ENCODE measurements around the gene HAGH.

HAGH gene

GRCh38 chr16:1791943-1792812 is 34.4 kb downstream of the HAGH start:
- H3K4me3 ChIP-seq (ENCODE audit: extremely low read depth, insufficient read depth, low read length, poor library complexity, severe bottlenecking), result no peak overlapping the region
- H3K27ac ChIP-seq (ENCODE audit: low read depth, low read length, severe bottlenecking), result no peak overlapping the region
- no peaks in the 10 kb centered on the region for H3K4me1 ChIP-seq (ENCODE audit: control insufficient read depth, insufficient read depth, low read length, poor library complexity, severe bottlenecking)
- H3K36me3 ChIP-seq (ENCODE audit: control insufficient read depth, insufficient read depth, low read length), result peaks cover 28% of the 10 kb centered on the region
- no peaks in the 10 kb centered on the region for H3K9me3 ChIP-seq (ENCODE audit: control insufficient read depth, low read length)
- WGBS, 2 experiments (ENCODE audit: insufficient coverage in 2 of 2), result 92 to 96% methylated on average over 52 to 59 of the region's 59 CpGs

GRCh38 chr16:1791256-1791942 is 35.2 kb downstream of the HAGH start:
- no peak overlapping the region for H3K27ac ChIP-seq (ENCODE audit: low read depth, low read length, severe bottlenecking)
- peaks cover 35% of the 10 kb centered on the region for H3K36me3 ChIP-seq (ENCODE audit: control insufficient read depth, insufficient read depth, low read length)
- 95 to 96% methylated on average over 44 to 53 of the region's 53 CpGs for WGBS, 2 experiments (ENCODE audit: insufficient coverage in 2 of 2)
- H3K4me1 ChIP-seq (ENCODE audit: control insufficient read depth, insufficient read depth, low read length, poor library complexity, severe bottlenecking), result no peaks in the 10 kb centered on the region
- H3K9me3 ChIP-seq (ENCODE audit: control insufficient read depth, low read length), result no peaks in the 10 kb centered on the region
- H3K4me3 ChIP-seq (ENCODE audit: extremely low read depth, insufficient read depth, low read length, poor library complexity, severe bottlenecking), result no peak overlapping the region

- Histone ChIP-seq H3K9me3 (ENCODE audit: control insufficient read depth, low read length) (no peaks in the 10 kb centered on the region), H3K4me1 (ENCODE audit: control insufficient read depth, insufficient read depth, low read length, poor library complexity, severe bottlenecking) (no peaks in the 10 kb centered on the region), H3K27ac (ENCODE audit: low read depth, low read length, severe bottlenecking) (no peak overlapping the region), H3K36me3 (ENCODE audit: control insufficient read depth, insufficient read depth, low read length) (peaks cover 42% of the 10 kb centered on the region), H3K4me3 (ENCODE audit: extremely low read depth, insufficient read depth, low read length, poor library complexity, severe bottlenecking) (no peak overlapping the region)
- WGBS, 2 experiments (ENCODE audit: insufficient coverage in 2 of 2), result 97 to 99% methylated on average over 36 to 44 of the region's 44 CpGs
Measured at GRCh38 chr16:1790611-1791255, 35.9 kb downstream of the HAGH start.

GRCh38 chr16:1790261-1790610 is 36.4 kb downstream of the HAGH start:
- Histone ChIP-seq H3K9me3 (ENCODE audit: control insufficient read depth, low read length) (no peaks in the 10 kb centered on the region), H3K27ac (ENCODE audit: low read depth, low read length, severe bottlenecking) (no peak overlapping the region), H3K4me1 (ENCODE audit: control insufficient read depth, insufficient read depth, low read length, poor library complexity, severe bottlenecking) (no peaks in the 10 kb centered on the region), H3K36me3 (ENCODE audit: control insufficient read depth, insufficient read depth, low read length) (peaks cover 47% of the 10 kb centered on the region), H3K4me3 (ENCODE audit: extremely low read depth, insufficient read depth, low read length, poor library complexity, severe bottlenecking) (no peak overlapping the region)
- 93 to 96% methylated on average over 12 to 15 of the region's 15 CpGs for WGBS, 2 experiments (ENCODE audit: insufficient coverage in 2 of 2)

GRCh38 chr16:1789643-1790045 is 37.0 kb downstream of the HAGH start:
- Histone ChIP-seq H3K36me3 (ENCODE audit: control insufficient read depth, insufficient read depth, low read length) (peaks cover 49% of the 10 kb centered on the region), H3K4me1 (ENCODE audit: control insufficient read depth, insufficient read depth, low read length, poor library complexity, severe bottlenecking) (no peaks in the 10 kb centered on the region), H3K27ac (ENCODE audit: low read depth, low read length, severe bottlenecking) (no peak overlapping the region), H3K4me3 (ENCODE audit: extremely low read depth, insufficient read depth, low read length, poor library complexity, severe bottlenecking) (no peak overlapping the region), H3K9me3 (ENCODE audit: control insufficient read depth, low read length) (no peaks in the 10 kb centered on the region)
- 92 to 98% methylated on average over 9 to 17 of the region's 25 CpGs for WGBS, 2 experiments (ENCODE audit: insufficient coverage in 2 of 2)

- Histone ChIP-seq H3K27ac (ENCODE audit: low read depth, low read length, severe bottlenecking) (no peak overlapping the region), H3K36me3 (ENCODE audit: control insufficient read depth, insufficient read depth, low read length) (peaks cover 49% of the 10 kb centered on the region), H3K4me3 (ENCODE audit: extremely low read depth, insufficient read depth, low read length, poor library complexity, severe bottlenecking) (no peak overlapping the region), H3K4me1 (ENCODE audit: control insufficient read depth, insufficient read depth, low read length, poor library complexity, severe bottlenecking) (no peaks in the 10 kb centered on the region), H3K9me3 (ENCODE audit: control insufficient read depth, low read length) (no peaks in the 10 kb centered on the region)
- WGBS, 2 experiments (ENCODE audit: insufficient coverage in 2 of 2), result 85 to 90% methylated on average over 17 to 19 of the region's 19 CpGs
Measured at GRCh38 chr16:1788708-1789100, 37.9 kb downstream of the HAGH start.

- no peaks in the 10 kb centered on the region for H3K9me3 ChIP-seq (ENCODE audit: control insufficient read depth, low read length)
- peaks cover 49% of the 10 kb centered on the region for H3K36me3 ChIP-seq (ENCODE audit: control insufficient read depth, insufficient read depth, low read length)
- no peaks in the 10 kb centered on the region for H3K4me1 ChIP-seq (ENCODE audit: control insufficient read depth, insufficient read depth, low read length, poor library complexity, severe bottlenecking)
- H3K4me3 ChIP-seq (ENCODE audit: extremely low read depth, insufficient read depth, low read length, poor library complexity, severe bottlenecking), result no peak overlapping the region
- no peak overlapping the region for H3K27ac ChIP-seq (ENCODE audit: low read depth, low read length, severe bottlenecking)
- WGBS, 2 experiments (ENCODE audit: insufficient coverage in 2 of 2), result 95 to 96% methylated on average over 30 to 34 of the region's 38 CpGs
Measured at GRCh38 chr16:1788095-1788707, 38.4 kb downstream of the HAGH start.

GRCh38 chr16:1787322-1788094 is 39.1 kb downstream of the HAGH start:
- no peak overlapping the region for H3K27ac ChIP-seq (ENCODE audit: low read depth, low read length, severe bottlenecking)
- 96 to 97% methylated on average over 44 of the region's 44 CpGs for WGBS, 2 experiments (ENCODE audit: insufficient coverage in 2 of 2)
- H3K4me3 ChIP-seq (ENCODE audit: extremely low read depth, insufficient read depth, low read length, poor library complexity, severe bottlenecking), result no peak overlapping the region
- H3K4me1 ChIP-seq (ENCODE audit: control insufficient read depth, insufficient read depth, low read length, poor library complexity, severe bottlenecking), result no peaks in the 10 kb centered on the region
- peaks cover 49% of the 10 kb centered on the region for H3K36me3 ChIP-seq (ENCODE audit: control insufficient read depth, insufficient read depth, low read length)
- H3K9me3 ChIP-seq (ENCODE audit: control insufficient read depth, low read length), result no peaks in the 10 kb centered on the region

GRCh38 chr16:1787056-1787321 is 39.6 kb downstream of the HAGH start:
- no peak overlapping the region for H3K4me3 ChIP-seq (ENCODE audit: extremely low read depth, insufficient read depth, low read length, poor library complexity, severe bottlenecking)
- peaks cover 49% of the 10 kb centered on the region for H3K36me3 ChIP-seq (ENCODE audit: control insufficient read depth, insufficient read depth, low read length)
- no peaks in the 10 kb centered on the region for H3K9me3 ChIP-seq (ENCODE audit: control insufficient read depth, low read length)
- H3K4me1 ChIP-seq (ENCODE audit: control insufficient read depth, insufficient read depth, low read length, poor library complexity, severe bottlenecking), result no peaks in the 10 kb centered on the region
- no peak overlapping the region for H3K27ac ChIP-seq (ENCODE audit: low read depth, low read length, severe bottlenecking)
- 91 to 97% methylated on average over 6 of the region's 6 CpGs for WGBS, 2 experiments (ENCODE audit: insufficient coverage in 2 of 2)

Measured in mesodermal cell (in vitro differentiated cells).